Daoy (cell line): ENCODE data around the gene GALNT10. TPM values are rescaled to one million over a fixed set of nuclear protein-coding genes. Genes with fewer than 3 reads are reported as not detected.

Source experiments
- DNase-seq: peaks from one replicate; pipeline ENCODE4 v3.0.0-alpha.2; 2015; ENCODE audit warnings: low read depth
- total RNA-seq: library from RNA; depleted of rRNA; stranded (reverse); fragments of >200 nt; shearing (Covaris generic); gene quantifications from 2 replicates; pipeline ENCODE4 v1.2.3, GENCODE V29; 2014

The GALNT10 gene
- total RNA-seq, 1 experiment from 2014 or later = 44.7 TPM

GRCh38 chr5:154377754-154378533, 187.4 kb downstream of the GALNT10 start:
- no peak for DNase-seq

DNA sequence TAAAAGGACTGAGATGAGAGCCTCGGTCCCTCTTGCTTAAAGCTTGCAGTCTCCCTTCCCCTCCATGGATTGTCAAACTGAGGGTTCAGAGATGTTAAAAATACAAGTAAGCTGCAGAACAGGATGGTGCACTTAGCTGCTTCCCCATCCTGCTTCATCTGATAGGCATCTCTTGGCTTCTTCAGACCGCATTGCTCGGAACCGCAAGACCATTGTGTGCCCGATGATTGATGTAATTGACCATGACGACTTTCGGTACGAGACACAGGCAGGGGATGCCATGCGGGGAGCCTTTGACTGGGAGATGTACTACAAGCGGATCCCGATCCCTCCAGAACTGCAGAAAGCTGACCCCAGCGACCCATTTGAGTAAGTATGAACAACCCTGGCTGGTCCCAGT, 189.7 kb downstream of the GALNT10 start:
- DNase-seq = no peak

DNA sequence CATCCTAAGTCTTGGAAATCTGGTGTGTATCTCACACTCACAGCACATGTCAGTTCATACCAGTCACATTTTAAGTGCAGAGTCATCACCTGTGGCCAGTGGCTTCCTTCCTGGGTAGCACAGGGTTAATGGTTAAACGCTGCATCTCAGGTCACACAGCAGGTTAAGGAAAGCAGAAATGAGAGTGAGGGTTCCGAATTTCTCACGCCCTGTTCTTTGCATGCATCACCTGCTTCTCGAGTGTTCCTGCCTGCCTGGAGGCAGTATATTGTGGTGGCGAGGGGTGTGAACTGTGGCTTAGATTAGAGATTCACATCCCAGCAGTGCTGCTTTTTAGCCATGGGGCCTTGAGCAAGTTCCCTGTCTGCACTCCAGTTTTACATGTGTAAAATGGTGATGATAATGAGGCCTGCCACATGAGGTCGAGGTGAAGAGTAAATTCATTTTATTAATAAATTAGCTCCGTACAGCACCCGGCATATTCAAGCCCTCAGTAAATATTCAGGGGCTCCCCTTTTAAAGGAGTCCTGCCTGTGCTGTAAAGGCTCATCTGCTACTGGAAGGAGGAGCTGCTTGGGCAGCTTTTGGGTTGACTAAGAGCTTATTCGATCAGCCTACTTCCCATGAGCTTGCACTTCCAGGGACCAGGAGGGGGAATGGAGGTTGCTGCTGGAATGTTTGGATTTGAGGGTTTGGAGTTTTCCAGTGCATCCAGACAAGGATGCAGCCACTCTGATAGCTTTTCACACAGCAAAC, 194.1 kb downstream of the GALNT10 start:
- no peak for DNase-seq

DNA sequence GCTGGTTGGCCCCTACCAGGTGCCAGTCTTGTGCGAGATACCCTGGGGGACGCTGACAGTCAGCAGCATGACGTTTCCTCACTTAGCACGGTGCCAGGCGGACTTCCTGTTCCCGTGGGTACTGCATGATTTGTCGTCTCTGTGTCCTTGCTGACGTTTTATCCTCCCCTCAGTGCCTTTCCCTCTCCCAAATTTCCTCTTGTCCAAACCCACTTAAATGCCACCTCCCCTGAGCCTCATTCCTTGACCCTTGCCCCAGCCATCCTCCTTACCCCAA, 194.6 kb downstream of the GALNT10 start:
- DNase-seq = no peak

GRCh38 chr5:154386952-154387629, 196.6 kb downstream of the GALNT10 start:
- no peak for DNase-seq

GRCh38 chr5:154388842-154389241, 198.3 kb downstream of the GALNT10 start:
- DNase-seq = no peak

- peak; percentile 58 for DNase-seq
Observed at GRCh38 chr5:154390096-154390495, 199.6 kb downstream of the GALNT10 start.

GRCh38 chr5:154390746-154391359, 200.3 kb downstream of the GALNT10 start:
- DNase-seq = no peak

DNA sequence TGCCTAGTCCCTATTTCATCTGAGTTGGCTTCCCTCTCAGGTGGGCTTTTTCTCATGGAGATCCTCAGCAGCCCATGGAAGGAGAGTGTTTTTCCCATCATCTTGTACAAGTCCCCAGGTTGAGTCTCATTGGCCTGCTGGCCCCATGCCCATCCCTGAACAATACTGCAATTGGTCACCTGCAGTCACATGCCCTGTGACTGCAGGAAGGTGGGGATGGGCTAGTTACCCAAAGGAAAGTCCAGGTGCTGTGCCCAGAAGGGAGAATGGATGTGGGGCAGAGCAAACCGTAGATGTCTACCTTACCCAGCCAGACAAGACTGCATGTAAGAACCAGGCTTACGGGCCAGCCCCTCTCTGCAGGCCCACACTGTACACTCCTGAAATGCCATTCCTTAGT, 201.3 kb downstream of the GALNT10 start:
- DNase-seq = no peak

DNA sequence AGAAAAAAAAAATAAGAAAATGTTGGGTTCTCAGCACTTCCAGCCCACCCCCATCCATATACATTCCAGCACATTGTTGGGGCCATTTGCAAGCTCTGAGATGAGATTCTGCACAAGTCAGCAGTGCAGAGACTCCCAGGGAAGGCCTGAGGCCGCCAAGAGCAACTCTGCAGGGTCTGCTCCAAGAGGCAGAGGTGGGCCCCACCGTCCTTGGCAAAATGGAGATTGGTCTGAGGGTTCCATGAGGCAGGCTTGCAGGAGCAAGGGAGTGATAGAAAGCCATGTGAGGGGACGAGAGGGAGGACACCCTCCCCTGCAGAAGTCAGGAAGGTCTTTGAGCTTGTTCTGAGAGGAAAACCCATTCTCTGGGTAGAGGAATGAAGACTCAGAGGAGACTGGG, 203.3 kb downstream of the GALNT10 start:
- DNase-seq = no peak

DNA sequence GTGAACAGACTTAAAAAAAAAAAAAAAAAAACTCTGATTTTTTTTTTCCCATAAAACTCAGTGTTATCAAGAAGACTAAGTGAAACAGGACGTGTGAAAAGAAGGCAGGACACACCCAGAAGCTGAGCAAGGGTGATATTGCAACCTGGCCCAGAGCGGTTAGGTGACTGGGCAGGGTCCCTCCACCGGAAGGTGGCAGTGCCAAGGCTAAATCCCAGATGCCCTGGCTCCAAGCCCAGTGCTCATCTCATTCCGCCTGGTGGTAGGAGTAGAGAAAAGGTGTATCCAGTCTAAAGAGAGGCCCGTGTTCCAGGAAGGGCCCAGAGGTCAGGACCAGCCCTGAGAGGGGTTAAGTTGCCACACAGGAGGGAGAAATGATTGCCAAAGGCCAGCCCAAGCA, 203.8 kb downstream of the GALNT10 start:
- no peak for DNase-seq

DNA sequence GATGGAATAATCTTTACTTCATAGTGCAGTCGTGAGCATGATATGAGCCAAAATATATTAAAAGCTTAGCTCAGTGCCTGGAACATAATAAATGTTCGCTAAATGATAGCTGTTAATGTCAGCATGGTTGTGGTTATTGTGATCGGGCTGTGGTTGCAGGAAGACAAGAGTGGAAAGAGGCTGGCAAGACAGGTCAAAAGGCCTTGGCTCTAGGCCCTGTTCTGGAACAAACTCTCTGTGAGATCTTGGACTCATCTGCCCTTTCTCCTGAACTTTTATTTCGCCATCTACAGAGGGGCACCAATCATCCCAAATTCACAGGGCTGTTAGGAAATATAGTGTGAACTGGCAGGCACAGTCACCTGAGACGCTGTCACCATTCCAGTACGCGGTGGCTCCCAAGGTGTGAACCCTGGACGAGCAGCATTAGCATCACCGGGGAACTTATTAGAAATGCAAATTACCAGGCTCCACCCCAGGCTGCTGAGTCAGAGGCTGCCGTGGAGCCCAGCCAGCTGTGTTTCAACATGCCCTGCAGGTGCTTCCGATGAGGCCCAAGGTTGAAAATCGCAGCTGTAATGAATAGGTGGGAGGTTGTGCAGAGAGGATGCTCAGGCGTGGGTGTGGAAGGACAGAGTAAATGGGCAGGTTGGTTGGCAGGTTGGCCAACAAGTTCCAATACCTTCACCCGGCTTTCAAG, 205.0 kb downstream of the GALNT10 start:
- peak; percentile 53 for DNase-seq

GRCh38 chr5:154396128-154396527, 205.6 kb downstream of the GALNT10 start:
- DNase-seq = no peak

DNA sequence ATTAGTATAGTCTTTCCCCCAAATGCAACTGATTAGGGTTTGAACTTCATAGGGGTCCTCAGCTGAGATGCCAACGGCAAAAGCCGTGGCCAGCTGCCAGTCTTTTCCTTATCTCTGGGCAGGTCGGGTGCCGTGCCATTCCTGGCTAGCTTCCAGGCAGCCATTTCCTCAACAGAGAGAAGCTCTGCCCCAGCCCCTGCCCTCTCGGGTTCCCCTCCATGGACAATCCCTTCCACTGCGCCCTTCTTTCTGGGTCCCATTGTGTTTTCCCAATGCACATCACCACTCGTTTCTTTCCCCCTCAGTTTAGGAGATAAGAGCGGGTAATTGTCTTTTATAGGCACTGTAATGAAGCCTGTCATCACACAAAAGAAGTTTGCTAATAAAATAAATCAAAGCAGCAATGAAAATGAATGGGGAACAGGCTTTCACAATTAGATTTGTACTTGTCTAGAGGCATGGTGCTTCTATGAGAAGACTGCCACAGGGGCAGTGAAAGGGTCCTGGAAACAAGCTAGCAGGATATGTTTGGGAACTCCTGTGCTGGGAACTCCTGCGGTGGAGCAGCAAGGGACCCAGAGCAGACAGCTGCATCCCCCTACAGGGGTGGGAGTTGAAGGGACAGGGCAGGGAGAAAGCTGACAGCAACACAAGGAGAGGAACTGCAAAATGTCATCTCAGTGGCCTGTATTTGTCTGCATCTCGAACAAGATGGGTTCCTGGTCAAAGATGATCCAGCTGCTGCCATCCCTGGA, 207.3 kb downstream of the GALNT10 start:
- DNase-seq = peak; percentile 19

- no peak for DNase-seq
Observed at GRCh38 chr5:154400678-154401077, 210.1 kb downstream of the GALNT10 start.

- no peak for DNase-seq
Observed at GRCh38 chr5:154401355-154401754, 210.8 kb downstream of the GALNT10 start.

- no peak for DNase-seq
Observed at GRCh38 chr5:154401931-154402330, 211.4 kb downstream of the GALNT10 start.

DNA sequence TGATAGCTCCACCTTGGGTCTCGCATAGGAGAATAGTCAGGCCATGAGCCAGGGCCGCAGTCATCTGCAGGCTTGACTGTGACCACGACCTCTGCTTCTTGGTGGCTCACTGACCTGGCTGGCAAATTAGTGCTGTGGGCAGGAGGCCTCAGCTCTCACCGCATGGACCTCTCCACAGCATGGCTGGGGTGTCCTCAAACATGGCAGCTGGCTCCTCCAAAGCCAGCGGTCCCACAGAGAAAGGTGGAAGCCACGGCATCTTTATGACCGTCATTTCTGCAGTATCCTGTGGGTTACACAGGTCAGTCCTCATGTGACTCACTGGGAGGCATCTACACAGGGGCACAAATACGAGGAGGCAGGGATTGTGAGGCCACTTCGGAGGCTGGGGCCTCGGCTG, 212.1 kb downstream of the GALNT10 start:
- no peak for DNase-seq

GRCh38 chr5:154403234-154403633, 212.7 kb downstream of the GALNT10 start:
- DNase-seq = peak; percentile 29

DNA sequence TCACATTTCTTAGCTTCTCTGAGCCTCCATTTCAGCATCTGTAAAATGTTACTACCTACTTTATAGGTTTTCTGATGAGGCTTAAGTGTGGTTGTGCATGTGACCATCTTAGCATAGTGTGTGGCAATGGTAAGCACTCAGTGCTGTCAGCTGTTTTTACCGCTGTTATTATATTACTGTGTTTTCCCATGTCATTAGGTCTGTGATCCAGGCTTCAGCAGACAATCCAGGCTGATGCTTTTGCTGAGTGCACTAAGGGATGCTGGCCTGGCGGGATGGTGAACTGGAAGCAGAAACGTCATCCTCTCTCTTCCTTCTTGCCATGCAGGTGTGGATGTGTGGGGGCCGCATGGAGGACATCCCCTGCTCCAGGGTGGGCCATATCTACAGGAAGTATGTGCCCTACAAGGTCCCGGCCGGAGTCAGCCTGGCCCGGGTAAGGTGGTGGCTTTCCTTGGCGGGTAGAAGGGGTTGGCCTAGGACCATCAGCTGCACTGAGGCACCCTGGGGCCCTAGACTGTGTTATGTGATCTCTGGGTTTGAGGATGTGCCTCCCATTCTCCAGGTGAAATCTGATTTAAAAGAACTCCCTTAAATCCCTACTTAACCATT, 213.3 kb downstream of the GALNT10 start:
- no peak for DNase-seq
